Erythroblast (primary cell): ENCODE results near the gene MAP2K6.

Source experiments
- DNase-seq, 2 experiments: peaks; one replicate each; lab custom pipeline; 2025; lab: John Stamatoyannopoulos, UW
- GATA1 ChIP-seq: IDR thresholded peaks from 2 replicates; pipeline ENCODE4 v1.6.1; 2011; ENCODE audit warnings: low read depth, mild to moderate bottlenecking, control low read depth, low read length, moderate library complexity
- POLR2A ChIP-seq: IDR thresholded peaks from 2 replicates; pipeline ENCODE4 v1.6.1; 2011; ENCODE audit warnings: mild to moderate bottlenecking, low read length

MAP2K6 gene

DNA sequence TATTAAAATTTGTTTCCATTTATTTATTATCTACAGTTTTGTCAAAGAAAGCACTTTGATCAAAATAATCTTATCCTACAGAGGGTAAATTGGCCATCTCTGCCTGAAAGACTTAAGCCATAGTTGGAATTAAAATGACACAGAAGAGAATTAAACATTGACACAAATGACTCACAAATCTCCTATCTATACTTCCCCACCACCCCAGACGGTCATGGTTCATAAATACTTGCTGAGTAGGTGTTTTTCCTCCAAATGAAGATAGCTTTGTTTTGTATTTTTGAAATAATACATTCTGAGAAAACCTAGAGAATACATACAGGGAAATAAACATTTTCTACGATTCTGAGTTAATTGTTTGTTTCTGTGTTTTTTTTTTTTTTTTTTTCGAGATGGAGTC lies 142.8 kb downstream of the MAP2K6 start:
- no peak for DNase-seq
- TF ChIP-seq GATA1 (no peak), POLR2A (no peak)

DNA sequence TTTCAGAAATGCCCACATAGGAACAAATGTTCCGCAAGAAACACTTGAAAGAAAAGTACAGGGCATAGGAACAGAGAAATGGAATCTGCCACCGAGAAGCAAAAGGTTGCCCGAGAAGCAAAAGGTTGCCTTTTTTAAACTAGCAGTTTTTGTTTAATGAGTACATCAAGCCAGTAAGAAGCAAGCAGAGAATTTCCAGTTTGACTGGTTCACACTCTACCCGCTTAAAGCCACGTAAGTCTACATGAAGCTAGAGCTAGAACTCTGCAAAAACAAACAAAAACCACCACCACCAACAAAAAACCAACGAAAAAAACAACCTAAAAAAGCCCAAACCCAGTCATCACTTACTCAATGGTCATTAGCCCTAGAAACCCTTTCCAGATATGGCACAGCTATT lies 144.3 kb downstream of the MAP2K6 start:
- TF ChIP-seq GATA1 (no peak), POLR2A (no peak)
- no peak for DNase-seq

DNA sequence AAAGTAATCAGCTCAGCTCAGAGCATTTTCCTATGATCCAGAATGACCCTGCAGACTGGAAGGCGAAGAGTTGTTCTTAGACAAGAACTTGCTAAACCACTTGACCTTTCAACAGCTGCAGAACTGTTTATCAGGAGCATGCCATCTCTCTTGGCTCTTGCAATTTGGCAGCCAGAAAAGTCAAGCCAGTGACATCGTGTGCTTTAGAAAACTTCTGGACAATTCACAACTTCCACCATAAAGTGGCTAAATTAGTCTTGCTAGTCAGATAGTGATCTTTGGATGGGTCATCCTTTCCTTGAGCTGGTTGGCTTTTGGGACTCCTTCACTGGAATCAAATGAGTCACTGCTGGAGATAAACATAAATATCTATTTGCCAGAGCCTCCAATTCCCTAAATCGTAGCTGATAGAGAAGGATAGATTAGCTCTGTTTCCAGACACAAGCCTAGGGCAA lies 146.5 kb downstream of the MAP2K6 start:
- no peak for DNase-seq
- no peak for TF ChIP-seq GATA1
- no peak for TF ChIP-seq POLR2A

DNA sequence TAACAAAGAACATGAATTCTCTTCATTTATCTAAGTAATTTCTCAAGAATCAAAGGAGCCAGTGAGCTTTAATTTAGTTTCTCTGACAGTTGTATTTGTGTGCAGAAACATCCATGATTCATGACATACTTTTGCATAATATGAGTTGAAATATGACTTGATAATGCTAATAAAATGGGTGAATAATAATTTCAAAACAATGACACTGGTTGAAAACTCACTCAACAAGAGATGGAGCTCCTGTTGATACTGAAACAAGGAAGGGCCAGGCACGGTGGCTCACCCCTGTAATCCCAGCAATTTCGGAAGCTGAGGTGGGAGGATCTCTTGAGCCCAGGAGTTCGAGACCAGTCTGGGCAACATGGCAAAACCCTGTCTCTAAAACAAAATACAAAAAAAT lies 147.0 kb downstream of the MAP2K6 start:
- TF ChIP-seq GATA1 (no peak), POLR2A (no peak)
- no peak for DNase-seq

DNA sequence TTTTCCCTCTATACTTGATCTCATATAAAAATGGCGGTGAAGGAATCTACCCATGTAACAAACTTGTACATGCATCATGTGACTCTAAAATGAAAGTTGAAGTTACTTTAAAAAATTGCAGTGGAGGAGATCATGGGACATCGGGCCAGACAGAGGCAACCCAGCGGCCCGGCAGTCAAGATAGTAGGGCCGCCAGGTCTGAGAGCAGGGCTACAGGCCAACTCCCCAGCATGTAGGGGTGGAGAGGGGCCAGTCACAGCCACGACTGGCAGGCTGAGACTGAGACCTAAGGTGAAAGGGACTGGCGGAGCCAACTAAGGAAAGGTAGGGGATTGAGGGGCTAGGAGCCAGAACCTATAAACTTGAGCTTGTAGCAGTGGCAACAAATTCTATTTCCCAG lies 150.9 kb downstream of the MAP2K6 start:
- TF ChIP-seq GATA1 (no peak), POLR2A (no peak)
- DNase-seq = no peak

DNA sequence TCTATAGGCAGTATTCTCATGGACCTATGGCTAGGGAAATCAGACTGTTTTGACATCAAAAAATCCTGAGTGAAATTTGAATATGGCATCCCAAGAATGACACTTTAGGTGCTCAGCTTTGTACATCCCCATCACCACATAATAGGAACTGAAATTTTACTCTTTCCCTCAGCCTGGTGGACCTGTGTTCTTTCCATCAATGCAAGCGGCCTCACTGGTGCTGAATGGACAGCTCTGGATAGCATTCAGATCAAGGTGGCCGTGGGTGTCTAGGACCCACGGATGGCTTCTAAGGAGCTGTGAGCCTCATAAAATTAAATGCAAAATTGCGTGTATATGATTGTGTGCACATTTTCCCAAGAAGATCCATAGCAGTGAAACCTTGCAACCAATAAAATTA lies 152.6 kb downstream of the MAP2K6 start:
- no peak for DNase-seq
- TF ChIP-seq GATA1 (no peak), POLR2A (no peak)

DNA sequence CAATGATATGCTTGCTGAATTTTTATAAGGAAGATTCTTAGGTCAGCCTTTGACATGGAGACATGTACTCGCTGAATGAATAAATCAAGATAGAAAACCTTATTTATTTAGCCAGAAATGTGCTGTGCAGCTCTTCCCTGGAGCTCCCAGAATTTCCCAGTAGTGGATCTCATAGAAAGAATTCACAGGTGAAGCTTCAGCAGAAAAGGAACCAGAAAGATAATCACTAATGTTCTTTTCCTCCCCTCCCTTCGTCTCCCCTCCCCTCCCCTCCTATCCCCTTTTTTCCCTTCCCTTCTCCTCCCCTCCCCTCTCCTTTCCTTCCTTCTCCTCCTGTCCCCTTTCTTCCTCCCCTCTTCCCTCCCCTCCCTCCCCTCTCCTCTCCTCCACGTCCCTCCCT lies 158.2 kb downstream of the MAP2K6 start:
- no peak for TF ChIP-seq POLR2A
- TF ChIP-seq GATA1 = no peak
- no peak for DNase-seq

DNA sequence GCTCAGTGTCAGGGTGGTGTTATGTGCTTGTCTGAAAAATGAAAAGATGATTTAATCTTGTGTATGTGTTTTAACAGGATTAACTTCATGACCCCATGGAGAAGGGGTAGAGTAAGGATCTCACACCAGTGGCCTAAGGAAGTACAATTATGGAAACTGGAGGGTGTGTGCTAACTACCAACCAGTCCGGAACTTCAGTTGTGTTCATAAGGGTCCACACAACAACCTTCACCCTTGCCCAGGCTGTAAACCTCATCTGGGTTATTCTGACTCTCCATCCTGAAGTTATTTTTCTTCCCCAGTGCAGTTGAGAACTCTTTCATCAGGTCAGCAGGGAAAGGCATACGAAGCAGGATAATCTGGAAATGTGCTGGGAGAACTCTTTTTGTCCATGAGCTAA lies 158.9 kb downstream of the MAP2K6 start:
- DNase-seq = no peak
- no peak for TF ChIP-seq POLR2A
- no peak for TF ChIP-seq GATA1

DNA sequence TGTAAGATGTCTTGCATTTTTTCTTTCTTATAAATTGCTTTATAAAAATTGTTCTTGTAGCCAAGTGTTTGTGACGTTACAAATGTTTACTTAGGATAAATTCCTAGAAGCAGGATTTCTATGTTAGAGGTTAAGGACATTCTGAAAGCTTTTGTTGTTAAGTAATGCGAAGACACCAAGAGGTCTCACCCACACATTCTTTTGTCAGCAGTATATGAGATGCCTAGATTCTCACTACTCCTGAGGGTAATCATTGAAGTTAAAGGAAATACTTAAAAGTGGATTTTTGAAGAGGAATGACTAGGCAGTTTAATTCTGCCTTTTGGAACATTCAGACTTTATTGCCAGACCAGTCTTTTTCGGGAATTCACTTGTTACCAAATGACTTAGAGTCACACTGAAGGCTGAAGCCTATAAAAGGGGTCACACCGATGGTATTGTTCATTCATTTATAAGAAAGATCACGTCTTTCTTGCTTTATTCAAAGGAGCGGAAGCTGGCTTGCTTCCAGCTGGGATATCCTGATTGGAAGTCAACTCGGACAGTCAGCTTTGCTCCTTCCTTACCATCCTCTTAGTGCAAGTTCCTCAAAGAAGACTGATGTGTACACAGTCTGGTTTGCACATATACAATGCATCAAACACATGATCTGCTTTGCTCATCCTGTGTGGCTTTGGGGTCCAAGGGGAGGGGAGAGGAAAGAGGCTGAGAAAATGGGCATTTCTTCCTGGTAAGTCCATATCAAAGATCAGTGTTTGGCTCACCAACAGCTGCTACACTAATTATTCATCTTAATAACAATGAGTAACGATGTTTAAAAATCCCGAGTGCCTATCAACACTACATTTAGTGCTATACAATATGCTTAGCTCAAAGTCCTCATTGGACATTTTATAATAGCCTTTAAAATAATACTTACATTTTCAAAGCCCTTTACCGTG lies 160.0 kb downstream of the MAP2K6 start:
- no peak for DNase-seq
- TF ChIP-seq GATA1 = no peak
- no peak for TF ChIP-seq POLR2A

DNA sequence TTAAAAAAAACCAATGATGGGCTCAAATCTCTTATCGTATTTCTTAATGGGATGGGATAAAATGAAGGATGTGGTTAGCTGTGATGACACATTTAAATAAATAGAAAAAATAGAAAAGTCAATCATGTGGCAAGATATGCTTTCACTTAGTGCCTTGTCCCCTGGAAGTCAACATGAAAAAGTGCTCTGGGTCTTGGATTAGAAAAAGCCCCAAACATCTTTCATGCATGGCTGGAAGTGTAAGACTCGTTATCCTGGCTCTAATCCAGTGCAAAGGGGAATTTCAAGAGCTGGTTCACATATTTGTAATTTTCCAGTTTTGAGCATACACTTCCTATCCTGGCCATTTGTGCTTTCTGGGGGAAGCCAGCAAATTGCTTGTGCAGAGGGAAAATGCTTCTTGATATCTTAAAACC lies 160.9 kb downstream of the MAP2K6 start:
- TF ChIP-seq POLR2A (no peak), GATA1 (no peak)
- DNase-seq = no peak

DNA sequence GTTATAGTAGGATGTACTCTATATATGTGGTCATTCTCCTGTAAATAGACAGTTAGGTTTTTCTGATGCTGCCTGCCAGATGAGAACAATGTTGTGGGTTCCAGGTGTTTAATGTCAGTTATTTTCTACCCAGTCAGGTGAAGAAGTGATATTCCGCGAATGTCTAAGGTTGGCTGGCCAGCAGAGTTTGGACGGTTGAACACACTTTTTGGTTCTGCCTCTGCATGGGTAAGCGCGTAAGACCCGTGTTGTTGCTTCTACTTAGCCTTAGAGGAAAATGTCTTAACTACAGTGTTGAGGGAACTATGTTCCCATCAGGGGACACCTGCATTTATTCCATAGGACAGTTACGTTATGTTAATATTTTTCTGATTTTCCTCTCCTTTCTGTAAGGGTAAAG lies 162.6 kb downstream of the MAP2K6 start:
- no peak for TF ChIP-seq GATA1
- TF ChIP-seq POLR2A = no peak
- no peak for DNase-seq

DNA sequence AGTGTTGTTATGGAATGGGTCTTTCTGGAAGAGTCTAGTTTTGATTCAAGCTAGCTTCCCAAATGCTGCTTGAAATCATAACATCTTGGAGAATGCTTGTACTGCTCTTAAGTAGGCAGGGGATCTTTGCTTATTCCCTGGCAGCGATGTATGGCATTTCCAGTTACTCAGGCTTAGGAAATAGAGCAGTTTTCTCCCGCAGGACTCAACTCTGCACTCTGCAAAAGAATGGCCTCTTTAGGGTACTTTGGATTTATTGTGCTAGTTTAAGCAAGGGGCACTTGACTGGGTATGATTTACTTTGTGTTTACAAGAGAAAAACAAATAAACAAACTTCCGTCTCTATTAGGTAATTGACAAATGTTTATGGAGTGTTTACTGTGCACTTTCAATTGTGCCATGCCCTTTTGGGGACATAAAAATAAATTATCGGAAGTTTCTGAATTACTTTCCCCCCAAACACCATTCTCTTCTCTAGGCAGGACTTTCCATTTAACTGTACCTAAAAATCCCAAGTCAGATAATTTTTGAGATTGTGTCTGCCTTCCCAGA lies 164.0 kb downstream of the MAP2K6 start:
- no peak for TF ChIP-seq GATA1
- no peak for TF ChIP-seq POLR2A
- DNase-seq = no peak

DNA sequence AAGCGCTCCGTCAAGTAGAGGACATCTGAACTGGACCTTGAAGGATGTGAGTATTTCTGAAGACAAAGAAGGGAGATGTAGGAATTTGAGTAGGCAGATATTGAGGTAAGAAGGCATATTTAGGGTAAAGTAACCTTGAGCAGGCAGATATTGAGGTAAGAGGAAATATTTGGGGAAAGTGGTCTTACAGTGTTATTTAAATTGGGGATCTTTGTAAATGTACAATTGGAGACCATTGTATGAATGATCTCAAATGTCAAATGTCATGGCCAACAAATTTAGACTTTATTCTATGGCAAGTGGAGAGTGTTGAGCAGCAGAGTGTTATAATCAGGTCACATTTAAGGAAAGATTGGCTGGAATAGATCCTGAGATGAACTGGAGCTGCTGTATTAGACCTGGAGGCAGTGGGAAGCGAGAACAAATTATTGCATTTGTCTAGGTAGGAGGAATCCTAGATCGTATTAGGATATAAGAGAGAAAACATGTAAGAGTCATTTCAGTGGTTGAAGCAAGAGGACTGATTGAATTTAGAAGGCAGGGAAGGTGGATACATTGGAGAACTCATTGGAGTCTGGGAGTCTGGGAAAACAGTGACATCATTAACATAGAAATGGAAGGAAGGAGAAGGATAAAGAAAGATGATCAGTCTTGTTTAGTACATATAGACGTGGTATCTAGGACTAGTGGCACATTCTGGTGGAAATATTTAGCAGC lies 165.6 kb downstream of the MAP2K6 start:
- TF ChIP-seq POLR2A = no peak
- TF ChIP-seq GATA1 = no peak
- no peak for DNase-seq
